Transverse colon (tissue), 4 donors: ENCODE measurements around the gene RHOT2.

ENCODE experiments used
- CTCF ChIP-seq, 5 experiments: fragments of 200-600 bp in 3 of 5; fragments of 450-650 bp in 2 of 5; sonication (generic) in 3 of 5; IDR thresholded peaks; 1 replicate in 2 of 5; 2 replicates in 3 of 5; pipeline ENCODE4 v1.5.1; 2016 to 2017; ENCODE audit warnings: antibody characterized with exemption in 5 of 5, inconsistent platforms in 3 of 5, mild to moderate bottlenecking in 2 of 5, moderate library complexity in 1 of 5
- EP300 ChIP-seq: sonication (generic); formaldehyde crosslinking; IDR thresholded peaks from one replicate; pipeline ENCODE4 v1.6.1; 2017; ENCODE audit warnings: antibody characterized with exemption, low read depth
- POLR2A ChIP-seq: fragments of 450-650 bp; IDR thresholded peaks from one replicate; pipeline ENCODE4 v1.6.1; 2016; ENCODE audit warnings: antibody characterized with exemption, mild to moderate bottlenecking, moderate library complexity
- POLR2AphosphoS5 ChIP-seq, 3 donors: sonication (generic); formaldehyde crosslinking; IDR thresholded peaks; one replicate each; pipeline ENCODE4 v1.6.1; 2016; ENCODE audit warnings: antibody characterized with exemption in 3 of 3

- no peak for TF ChIP-seq CTCF (IDR thresholded peaks at IDR 0.05)
- no peak for TF ChIP-seq POLR2A
- TF ChIP-seq EP300, result no peak
- TF ChIP-seq POLR2AphosphoS5 (IDR thresholded peaks at IDR 0.05), result no peak
Measured at GRCh38 chr16:620700-621525, 47.0 kb upstream of the RHOT2 start.
